Dermis lymphatic vessel endothelial cell (primary cell): ENCODE measurements around the gene MAP4K3. TPM values are rescaled to one million over a fixed set of nuclear protein-coding genes. Genes with fewer than 3 reads are reported as not detected.

Experiments
- total RNA-seq: library from RNA; depleted of rRNA; stranded (reverse); fragments of >200 nt; gene quantifications from 2 replicates; pipeline ENCODE4 v1.2.1, GENCODE V29; 2014

The MAP4K3 gene
- total RNA-seq: 12.2 and 16.0 TPM in 2 replicates

DNA sequence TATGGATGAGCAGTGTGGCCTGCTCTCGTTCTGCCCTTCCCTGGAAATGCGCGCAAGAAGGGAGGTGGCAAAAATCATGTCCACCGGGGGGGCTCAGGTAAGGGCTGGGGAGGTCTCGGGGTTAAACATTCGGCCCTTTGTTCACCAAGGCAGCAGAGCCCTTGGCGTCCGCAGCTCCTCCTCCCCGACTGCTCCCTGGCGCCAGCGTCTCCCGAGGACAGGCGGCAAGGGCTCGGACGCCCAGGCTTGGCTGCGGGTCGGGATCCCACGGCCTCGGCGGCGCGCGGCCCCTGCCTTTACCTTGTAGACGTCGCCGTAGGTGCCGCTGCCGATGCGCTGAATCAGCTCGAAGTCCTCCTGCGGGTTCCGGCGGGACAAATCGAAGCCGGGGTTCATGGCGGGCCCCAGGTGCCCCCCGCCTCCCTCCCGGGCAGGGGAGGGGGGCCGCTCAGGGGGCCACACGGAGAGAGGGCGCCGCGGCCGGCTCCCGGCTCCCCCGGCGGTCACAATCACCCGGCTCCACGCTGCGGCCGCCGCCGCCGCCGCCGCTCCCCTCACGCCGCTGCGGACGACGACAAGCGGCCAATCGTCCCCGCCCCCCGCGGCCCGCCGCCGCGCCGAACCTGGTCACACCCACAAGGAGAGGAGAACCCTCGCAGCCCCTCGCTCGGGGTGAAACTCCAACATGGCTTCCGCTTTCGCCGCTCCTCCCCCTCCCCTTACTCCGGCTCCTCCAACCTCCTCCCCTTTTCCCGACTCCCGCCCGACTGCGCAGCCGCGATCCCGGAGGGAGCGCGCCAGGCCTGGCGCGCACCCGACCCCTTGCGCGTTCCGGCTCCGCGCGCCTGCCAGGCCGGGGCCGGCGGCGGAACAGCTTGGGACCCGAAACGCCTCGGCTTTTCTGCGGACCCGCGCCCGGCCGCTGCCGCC is at the start of gene MAP4K3:
Gene MAP4K3 (minus strand): TSS at position 694 of the 930 bp plus-strand sequence. CDS start 298 bp downstream, at position 396.

DNA sequence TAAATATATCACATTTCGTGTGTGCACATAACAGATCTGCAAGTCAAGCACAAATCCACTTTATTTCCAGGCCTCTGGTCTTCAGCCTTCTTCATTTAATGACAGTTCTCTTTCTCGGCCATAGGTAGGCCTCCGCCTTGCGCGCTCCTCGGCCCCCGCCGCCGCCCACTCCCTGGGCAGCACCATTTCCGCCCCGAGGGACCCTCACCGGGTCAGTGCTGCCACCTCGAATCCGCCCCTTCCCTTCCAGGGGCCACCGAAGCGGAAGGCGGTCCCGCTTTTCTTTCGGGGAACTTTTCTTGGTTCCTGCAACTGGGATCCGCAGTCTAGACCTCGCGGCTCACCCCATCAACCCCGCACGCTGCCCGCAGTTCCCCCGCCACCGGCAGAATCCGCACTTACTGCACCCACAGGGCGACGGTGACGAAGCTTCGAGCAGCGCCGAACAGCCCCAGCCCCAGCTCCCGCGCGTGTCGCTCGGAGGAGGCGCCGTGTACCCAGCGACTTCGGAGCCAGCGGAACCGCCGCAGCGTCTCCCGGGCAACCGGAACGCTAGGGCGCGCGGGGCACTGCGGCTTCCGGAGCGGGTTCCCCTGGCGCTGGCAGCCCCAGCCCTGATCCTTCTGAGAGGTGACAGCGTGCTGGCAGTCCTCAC is 193.5 kb downstream of the MAP4K3 start, which contains the start of gene CDKL4:
Gene CDKL4 (minus strand): TSS at position 502 of the 655 bp plus-strand sequence.

Other genes with a start within 250 kb of the MAP4K3 start
- gene CDKL4, start 193.3 kb downstream of the MAP4K3 start, total RNA-seq: 0.43 and 1.5 TPM in 2 replicates
- 0.11 TPM in 1 of 2 replicates, not detected in the other for gene TMEM178A, start 228.6 kb upstream of the MAP4K3 start, total RNA-seq